ENCODE measurements around the gene BORCS5. TPM values are rescaled to one million over a fixed set of nuclear protein-coding genes. Genes with fewer than 3 reads are reported as not detected.
"Not testable (repeated sequence)": the region's sequence is repeated elsewhere in the genome, so short reads cannot be mapped to it uniquely, and the experiment has no call there.

Gene BORCS5
- total and polyA plus RNA-seq, 2 donors (not counting 1 experiment from before 2014, with no cell fraction given), result 13.5 to 14.4 TPM

- Histone ChIP-seq H2AFZ (ENCODE audit: low read length) (peak within 1 kb of the TSS; percentile 91), H3K9ac (ENCODE audit: insufficient read depth, low read length) (peak within 1 kb of the TSS; percentile 74), H3K36me3 (ENCODE audit: control insufficient read depth, insufficient read depth, low read length) (no peaks in the 10 kb centered on the region), H4K20me1 (ENCODE audit: control insufficient read depth, extremely low read depth, insufficient read depth, low read length) (no peaks in the 10 kb centered on the region), H3K79me2 (ENCODE audit: control insufficient read depth, insufficient read depth, low read length) (no peaks in the 10 kb centered on the region), H3K27me3 (ENCODE audit: control insufficient read depth, insufficient read depth, low read length) (no peaks in the 10 kb centered on the region), H3K9me3 (ENCODE audit: control insufficient read depth, insufficient read depth, low read depth, low read length) (no peaks in the 10 kb centered on the region), H3K4me1 (ENCODE audit: control insufficient read depth, extremely low read depth, insufficient read depth, low read length) (no peaks in the 10 kb centered on the region), H3K4me3 (replicated peaks in 1 of 4; ENCODE audit: control extremely low read depth in 1 of 4, insufficient read depth in 1 of 4, low read depth in 3 of 4, low read length in 4 of 4) (peak within 1 kb of the TSS; percentile 55 to 86 (median 80)), H3K4me2 (ENCODE audit: extremely low read depth, insufficient read depth, low read length) (peak within 1 kb of the TSS; percentile 94), H3K27ac (ENCODE audit: insufficient read depth, low read length) (no peak within 1 kb of the TSS)
- TF ChIP-seq EZH2 (IDR thresholded peaks at IDR 0.05; ENCODE audit: low read length, missing control alignments) (no peak), CTCF (conservative IDR thresholded peaks at IDR 0.05 in 1 of 2, IDR thresholded peaks at IDR 0.05 in 1 of 2; ENCODE audit: low read depth in 1 of 2, low read length in 2 of 2) (peak; percentile 30 to 38)
- DNase-seq (ENCODE audit: low read depth in 2 of 2), result peak; percentile 40 to 41
Observed at GRCh38 chr12:12349711-12350665, 6.9 kb upstream of the BORCS5 start, which contains the start of gene MANSC1. Gene MANSC1, minus strand, starts transcription at chr12:12350242. Its CDS starts 6,928 bp downstream, at chr12:12343314.

DNA sequence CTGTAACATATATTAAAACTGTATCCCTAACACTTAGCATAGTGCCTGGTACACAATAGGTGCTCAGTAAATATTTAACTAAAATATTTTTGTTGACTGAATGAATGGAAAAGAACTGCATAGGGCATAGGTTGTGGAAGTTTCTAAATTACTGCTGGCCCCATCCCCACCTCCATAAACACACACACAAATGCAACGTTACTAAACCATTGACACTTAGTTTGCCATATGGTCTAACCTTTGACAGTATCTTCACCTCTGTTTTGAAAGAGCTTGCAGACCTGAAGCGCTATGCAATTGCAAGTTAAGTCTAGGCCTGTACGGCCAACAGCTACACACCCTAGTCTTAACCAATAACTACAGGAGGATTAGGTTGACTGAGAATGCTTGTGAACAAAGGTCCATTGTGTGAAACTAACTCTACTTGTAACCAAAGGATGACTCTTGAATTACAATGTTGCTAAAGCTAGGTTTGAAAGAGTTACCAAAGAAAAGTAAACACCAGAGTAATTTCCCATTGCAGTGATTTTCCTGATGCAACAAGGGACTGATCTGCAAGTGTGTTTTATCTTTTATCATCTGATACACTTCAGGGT lies 5.9 kb upstream of the BORCS5 start:
- no peaks in the 10 kb centered on the region for H3K36me3 ChIP-seq (ENCODE audit: control insufficient read depth, insufficient read depth, low read length)
- H3K9ac ChIP-seq (ENCODE audit: insufficient read depth, low read length), result no peak overlapping the region
- peak overlapping the region; percentile 91 for H2AFZ ChIP-seq (ENCODE audit: low read length)
- H3K27me3 ChIP-seq (ENCODE audit: control insufficient read depth, insufficient read depth, low read length), result no peaks in the 10 kb centered on the region
- H3K27ac ChIP-seq (ENCODE audit: insufficient read depth, low read length), result no peak overlapping the region
- no peaks in the 10 kb centered on the region for H4K20me1 ChIP-seq (ENCODE audit: control insufficient read depth, extremely low read depth, insufficient read depth, low read length)
- H3K4me3 ChIP-seq (replicated peaks in 1 of 4; ENCODE audit: control extremely low read depth in 1 of 4, insufficient read depth in 1 of 4, low read depth in 3 of 4, low read length in 4 of 4), result peak overlapping the region in 1 of 4 experiments; percentile 52
- H3K9me3 ChIP-seq (ENCODE audit: control insufficient read depth, insufficient read depth, low read depth, low read length), result no peaks in the 10 kb centered on the region
- no peak for DNase-seq (ENCODE audit: low read depth in 2 of 2)
- TF ChIP-seq EZH2 (IDR thresholded peaks at IDR 0.05; ENCODE audit: low read length, missing control alignments) (no peak), CTCF (conservative IDR thresholded peaks at IDR 0.05 in 1 of 2, IDR thresholded peaks at IDR 0.05 in 1 of 2; ENCODE audit: low read depth in 1 of 2, low read length in 2 of 2) (no peak)
- no peak overlapping the region for H3K4me2 ChIP-seq (ENCODE audit: extremely low read depth, insufficient read depth, low read length)
- H3K79me2 ChIP-seq (ENCODE audit: control insufficient read depth, insufficient read depth, low read length), result no peaks in the 10 kb centered on the region
- H3K4me1 ChIP-seq (ENCODE audit: control insufficient read depth, extremely low read depth, insufficient read depth, low read length), result no peaks in the 10 kb centered on the region

GRCh38 chr12:12351468-12352185 lies 5.3 kb upstream of the BORCS5 start:
- H3K79me2 ChIP-seq (ENCODE audit: control insufficient read depth, insufficient read depth, low read length); H3K9ac ChIP-seq (ENCODE audit: insufficient read depth, low read length); H4K20me1 ChIP-seq (ENCODE audit: control insufficient read depth, extremely low read depth, insufficient read depth, low read length); H3K4me2 ChIP-seq (ENCODE audit: extremely low read depth, insufficient read depth, low read length); H3K9me3 ChIP-seq (ENCODE audit: control insufficient read depth, insufficient read depth, low read depth, low read length); H3K27ac ChIP-seq (ENCODE audit: insufficient read depth, low read length); DNase-seq (ENCODE audit: low read depth in 2 of 2); H3K27me3 ChIP-seq (ENCODE audit: control insufficient read depth, insufficient read depth, low read length); H3K4me3 ChIP-seq (replicated peaks in 1 of 4; ENCODE audit: control extremely low read depth in 1 of 4, insufficient read depth in 1 of 4, low read depth in 3 of 4, low read length in 4 of 4); H2AFZ ChIP-seq (ENCODE audit: low read length); H3K4me1 ChIP-seq (ENCODE audit: control insufficient read depth, extremely low read depth, insufficient read depth, low read length); H3K36me3 ChIP-seq (ENCODE audit: control insufficient read depth, insufficient read depth, low read length): not testable (repeated sequence)

All from fibroblast of lung (primary cell).